Activated T-cell treated with anti-CD3 and anti-CD28 coated beads for 24 hours (primary cell): ENCODE data around the gene CADM1.

Source experiments
- DNase-seq: peaks from one replicate; pipeline ENCODE4 v3.0.0-alpha.2; 2020; ENCODE audit warnings: low read depth

The CADM1 gene

GRCh38 chr11:115515647-115516395, 11.6 kb upstream of the CADM1 start:
- DNase-seq = no peak

GRCh38 chr11:115506954-115507675, 2.9 kb upstream of the CADM1 start:
- DNase-seq = no peak

- DNase-seq = no peak
Observed at GRCh38 chr11:115505175-115505574, 960 bp upstream of the CADM1 start.

GRCh38 chr11:115503886-115504275, 334 bp downstream of the CADM1 start:
- DNase-seq = no peak

GRCh38 chr11:115503083-115503885, 931 bp downstream of the CADM1 start:
- DNase-seq = no peak

GRCh38 chr11:115502636-115503082, 1.6 kb downstream of the CADM1 start:
- no peak for DNase-seq

GRCh38 chr11:115501893-115502589, 2.2 kb downstream of the CADM1 start:
- no peak for DNase-seq

- DNase-seq = no peak
Observed at GRCh38 chr11:115501502-115501892, 2.7 kb downstream of the CADM1 start.

GRCh38 chr11:115500547-115501501, 3.4 kb downstream of the CADM1 start:
- no peak for DNase-seq

- DNase-seq = no peak
Observed at GRCh38 chr11:115499891-115500290, 4.3 kb downstream of the CADM1 start.

GRCh38 chr11:115499241-115499799, 4.9 kb downstream of the CADM1 start:
- no peak for DNase-seq

- no peak for DNase-seq
Observed at GRCh38 chr11:115498354-115498753, 5.9 kb downstream of the CADM1 start.

- DNase-seq = no peak
Observed at GRCh38 chr11:115497303-115497702, 6.9 kb downstream of the CADM1 start.

GRCh38 chr11:115496892-115497291, 7.3 kb downstream of the CADM1 start:
- no peak for DNase-seq

- no peak for DNase-seq
Observed at GRCh38 chr11:115493905-115494304, 10.3 kb downstream of the CADM1 start.

GRCh38 chr11:115493488-115493887, 10.7 kb downstream of the CADM1 start:
- DNase-seq = no peak

- DNase-seq = no peak
Observed at GRCh38 chr11:115489466-115489865, 14.7 kb downstream of the CADM1 start.

GRCh38 chr11:115488945-115489344, 15.3 kb downstream of the CADM1 start:
- no peak for DNase-seq

- no peak for DNase-seq
Observed at GRCh38 chr11:115481528-115481927, 22.7 kb downstream of the CADM1 start.

- no peak for DNase-seq
Observed at GRCh38 chr11:115480611-115481010, 23.6 kb downstream of the CADM1 start.

- no peak for DNase-seq
Observed at GRCh38 chr11:115477410-115477809, 26.8 kb downstream of the CADM1 start.
